NCI-H1417 (cell line): Measurements from ENCODE around the gene SOX8.

ENCODE experiments used
- DNase-seq, 3 experiments: peaks; one replicate each; lab custom pipeline; 2025; lab: John Stamatoyannopoulos, UW

Gene SOX8

DNA sequence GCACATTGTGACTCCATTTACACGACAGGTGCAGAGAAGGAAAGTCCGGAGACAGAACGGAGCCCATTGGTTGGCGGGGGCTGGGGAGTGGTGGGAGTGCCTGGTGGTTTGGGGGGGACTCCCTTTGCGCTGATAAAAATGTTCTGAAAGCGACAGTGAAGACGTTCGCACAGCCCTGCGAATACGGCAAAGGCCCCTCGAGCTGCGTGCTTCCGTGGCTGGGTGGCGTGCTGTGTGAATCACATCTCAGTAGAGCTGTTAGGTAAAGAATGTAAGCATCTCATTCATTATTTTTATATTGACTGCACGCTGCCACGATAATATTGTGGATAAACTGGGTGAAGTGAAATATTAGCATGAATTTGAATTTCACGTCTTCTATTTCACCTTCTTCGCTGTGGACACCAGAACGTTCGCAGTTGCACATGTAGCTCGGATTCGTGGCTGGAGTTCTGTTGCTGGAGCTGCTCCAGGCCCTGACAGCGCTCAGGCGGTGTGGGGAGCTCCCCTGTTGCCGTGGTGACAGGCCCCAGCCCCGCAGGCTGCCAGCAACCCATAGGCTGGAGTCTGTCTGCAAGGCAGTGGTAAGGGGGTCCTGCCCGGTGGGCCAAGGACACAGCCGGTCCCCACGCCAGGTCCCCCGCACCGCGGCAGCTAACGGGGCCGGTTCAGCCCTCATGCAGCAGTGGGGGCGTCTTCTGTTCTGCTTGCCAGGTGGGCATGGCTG, 44.6 kb downstream of the SOX8 start:
- no peak for DNase-seq

DNA sequence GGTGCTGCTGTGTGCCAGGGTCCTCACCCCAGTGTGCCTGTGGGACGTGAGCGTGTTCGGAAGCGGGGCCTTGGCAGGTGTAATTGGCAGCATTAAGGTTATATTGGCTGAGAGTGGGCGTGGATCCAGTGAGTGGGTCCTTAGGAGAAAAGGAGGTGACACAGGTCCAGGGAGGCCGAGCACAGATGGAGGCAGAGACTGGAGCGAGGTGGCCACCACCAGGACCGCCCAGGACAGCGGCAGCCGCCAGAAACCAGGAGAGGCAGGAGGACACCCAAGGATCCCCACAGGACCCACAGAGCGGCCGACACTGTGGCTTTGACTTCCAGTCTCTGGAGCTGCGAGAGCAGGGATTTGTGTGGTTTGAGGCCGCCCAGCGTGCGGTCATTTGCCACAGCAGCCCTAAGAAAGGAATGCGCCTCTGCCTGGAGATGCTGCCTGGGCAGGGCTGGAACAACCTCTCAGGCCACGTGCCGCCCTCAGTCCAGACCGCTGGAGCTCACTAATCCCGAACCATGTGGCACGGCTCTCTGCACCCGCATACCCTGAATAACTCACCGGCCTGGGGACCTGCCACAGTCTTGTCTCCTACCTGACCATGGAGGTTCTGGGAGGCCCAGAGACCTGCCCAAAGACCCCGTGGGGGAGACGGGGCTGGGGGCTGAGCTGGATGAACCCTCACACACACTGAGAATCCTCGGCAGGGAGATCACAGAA, 45.4 kb downstream of the SOX8 start:
- DNase-seq: no peak

DNA sequence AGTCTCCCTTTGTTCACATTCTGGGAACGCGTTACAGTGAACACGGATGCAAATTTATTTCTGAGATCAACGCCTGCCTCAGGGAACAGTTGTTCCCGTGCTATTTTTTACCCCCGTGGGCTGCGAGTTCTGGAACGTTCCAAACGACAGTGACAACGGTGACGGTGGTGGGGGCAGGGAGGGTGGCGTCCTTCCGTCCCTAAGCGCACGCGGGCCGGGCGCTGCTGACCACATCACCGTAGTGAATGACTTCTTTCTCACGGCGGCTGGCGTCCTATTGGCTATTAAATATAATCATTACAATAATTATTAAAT, 45.9 kb downstream of the SOX8 start:
- DNase-seq: no peak

DNA sequence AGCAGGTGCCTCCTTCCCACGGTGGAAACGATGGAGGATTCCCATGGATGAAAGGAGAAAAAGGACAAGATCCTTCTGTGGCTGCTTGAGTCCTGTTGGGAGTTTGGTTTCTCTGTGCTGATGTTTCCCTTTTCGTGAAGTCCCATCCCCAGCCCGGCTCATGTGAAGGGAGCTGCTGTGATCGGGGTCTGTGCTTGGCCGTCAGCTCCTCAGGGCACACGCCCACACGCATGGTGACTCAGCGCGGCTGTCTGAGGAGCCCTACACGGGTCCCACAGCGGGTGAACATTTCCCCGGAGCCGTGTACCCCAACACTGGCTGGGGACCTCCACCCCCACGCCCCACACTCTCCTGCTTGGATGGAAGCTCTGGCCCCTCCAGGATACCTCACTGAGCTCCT, 46.5 kb downstream of the SOX8 start:
- DNase-seq: no peak

DNA sequence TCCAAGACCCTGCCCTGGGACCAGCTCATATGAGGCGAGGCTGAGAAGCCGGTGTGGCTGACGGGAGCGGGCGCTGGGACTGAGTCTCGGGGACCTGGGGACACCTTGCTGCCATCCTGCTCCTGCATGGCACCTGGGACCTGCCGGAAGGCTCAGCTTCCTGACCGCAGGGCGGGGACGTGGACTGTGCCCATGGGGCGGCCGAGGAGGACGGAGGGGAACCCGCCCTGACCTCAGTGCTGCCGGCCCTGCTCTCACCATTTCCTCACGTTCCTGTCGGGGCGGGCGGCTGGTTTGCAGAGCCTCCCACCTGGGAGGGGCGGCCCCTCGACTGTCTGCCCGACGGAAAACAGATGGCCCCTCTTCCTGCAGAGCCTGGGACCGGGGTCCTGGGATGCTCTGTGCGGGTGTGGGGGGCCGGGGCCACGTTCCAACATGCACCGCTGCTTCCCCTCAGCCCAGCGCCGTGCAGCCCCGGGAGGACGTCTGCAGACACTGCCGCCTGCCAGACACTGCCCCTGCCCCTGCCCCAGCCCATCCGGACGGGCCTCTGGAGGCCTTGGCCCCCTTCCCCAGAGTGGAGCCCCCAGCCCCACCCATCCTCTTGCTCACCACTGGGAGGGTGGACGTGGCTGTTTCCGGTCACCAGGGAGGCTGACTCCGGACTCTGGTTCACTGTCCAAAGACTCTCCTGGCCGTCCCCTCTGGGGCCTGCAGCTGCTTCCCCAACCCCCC, 47.1 kb downstream of the SOX8 start:
- no peak for DNase-seq

DNA sequence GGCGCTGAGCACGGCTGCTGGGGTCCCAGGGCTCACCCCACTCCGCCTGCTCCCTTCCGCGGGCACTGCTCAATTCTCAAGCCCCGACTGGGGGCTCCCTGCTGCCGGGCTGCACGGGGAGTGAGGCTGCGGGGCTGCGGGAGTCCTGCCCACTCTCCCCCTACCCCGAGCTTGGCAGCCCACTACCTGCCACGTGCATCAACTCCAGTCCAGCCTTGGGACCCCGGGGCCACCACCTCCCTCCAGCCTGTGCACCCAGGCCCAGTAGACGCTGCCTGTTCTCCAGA, 47.6 kb downstream of the SOX8 start:
- no peak for DNase-seq

DNA sequence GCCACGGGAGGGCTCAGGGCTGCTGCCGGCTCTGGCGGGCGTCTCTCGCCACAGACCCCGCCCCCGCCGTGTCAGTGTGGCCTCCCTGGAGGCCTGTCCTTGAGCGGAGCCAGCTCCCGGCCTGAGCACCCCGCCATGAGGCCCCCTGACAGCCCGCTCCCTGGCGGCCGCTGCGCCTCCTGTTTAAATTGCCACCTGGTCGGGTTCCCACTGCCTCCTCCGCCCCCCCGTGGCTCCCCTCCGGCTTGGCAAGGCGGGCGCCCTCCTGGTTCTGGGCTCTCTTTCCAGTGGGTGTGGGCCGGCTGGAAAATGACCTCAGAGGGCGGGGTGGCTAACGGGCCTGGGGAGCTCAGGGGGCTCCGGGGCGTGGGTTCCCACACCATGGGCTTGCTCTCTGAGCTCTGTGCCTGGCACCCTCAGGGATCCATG, 48.9 kb downstream of the SOX8 start:
- DNase-seq: peak in 2 of 3 experiments; percentile 26 to 47

DNA sequence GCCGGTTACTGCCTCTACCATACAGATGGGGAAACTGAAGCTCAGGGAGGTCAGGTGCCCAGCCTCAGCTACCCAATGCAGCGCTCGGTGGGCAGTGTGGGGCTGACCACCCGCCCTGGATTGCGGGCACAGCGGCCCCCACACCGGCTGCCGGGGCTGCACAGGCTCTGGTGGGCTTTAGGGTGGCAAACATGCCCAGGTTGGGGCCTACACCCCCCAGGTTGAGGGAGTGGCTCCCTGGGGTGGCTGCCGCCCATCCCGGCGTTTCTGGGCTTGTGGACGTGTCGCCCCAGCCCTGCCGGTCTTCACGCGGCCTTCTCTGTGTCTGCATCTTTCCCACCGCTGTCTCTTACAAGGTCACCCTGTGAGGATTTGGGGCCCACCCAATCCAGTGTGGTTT, 50.1 kb downstream of the SOX8 start:
- no peak for DNase-seq

DNA sequence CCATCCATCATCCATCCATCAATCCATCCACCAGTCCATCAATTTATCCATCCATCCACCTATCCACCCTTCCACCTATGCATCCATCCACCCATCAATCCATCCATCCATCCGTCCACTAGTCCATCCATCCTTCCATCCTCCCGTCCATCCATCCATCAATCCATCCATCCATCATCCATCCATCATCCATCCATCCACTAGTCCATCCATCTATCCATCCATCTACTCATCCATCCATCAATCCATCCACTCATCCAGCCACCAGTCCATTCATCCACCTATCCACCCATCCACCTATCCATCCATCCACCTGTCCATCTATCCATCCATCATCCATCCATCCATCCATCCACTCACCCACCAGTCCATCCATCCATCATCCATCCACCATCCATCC, 51.0 kb downstream of the SOX8 start:
- no peak for DNase-seq

DNA sequence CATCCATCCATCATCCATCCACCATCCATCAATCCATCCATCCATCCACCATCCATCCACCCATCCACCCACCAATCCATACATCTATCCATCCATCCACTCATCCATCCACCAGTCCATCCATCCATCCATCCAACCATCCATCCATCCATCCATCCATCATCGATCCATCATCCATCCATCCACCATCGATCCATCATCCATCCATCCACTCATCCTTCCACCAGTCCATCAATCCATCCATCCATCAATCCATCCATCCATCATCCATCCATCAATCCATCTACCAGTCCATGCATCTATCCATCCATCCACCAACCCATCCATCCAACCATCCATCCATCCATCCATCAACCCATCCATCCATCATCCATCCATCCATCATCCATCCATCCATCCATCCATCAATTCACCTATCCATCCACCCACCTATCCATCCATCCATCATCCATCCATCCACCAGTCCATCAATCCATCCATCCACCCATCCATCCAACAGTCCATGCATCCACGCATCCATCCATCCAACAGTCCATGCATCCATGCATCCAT, 51.6 kb downstream of the SOX8 start:
- no peak for DNase-seq

DNA sequence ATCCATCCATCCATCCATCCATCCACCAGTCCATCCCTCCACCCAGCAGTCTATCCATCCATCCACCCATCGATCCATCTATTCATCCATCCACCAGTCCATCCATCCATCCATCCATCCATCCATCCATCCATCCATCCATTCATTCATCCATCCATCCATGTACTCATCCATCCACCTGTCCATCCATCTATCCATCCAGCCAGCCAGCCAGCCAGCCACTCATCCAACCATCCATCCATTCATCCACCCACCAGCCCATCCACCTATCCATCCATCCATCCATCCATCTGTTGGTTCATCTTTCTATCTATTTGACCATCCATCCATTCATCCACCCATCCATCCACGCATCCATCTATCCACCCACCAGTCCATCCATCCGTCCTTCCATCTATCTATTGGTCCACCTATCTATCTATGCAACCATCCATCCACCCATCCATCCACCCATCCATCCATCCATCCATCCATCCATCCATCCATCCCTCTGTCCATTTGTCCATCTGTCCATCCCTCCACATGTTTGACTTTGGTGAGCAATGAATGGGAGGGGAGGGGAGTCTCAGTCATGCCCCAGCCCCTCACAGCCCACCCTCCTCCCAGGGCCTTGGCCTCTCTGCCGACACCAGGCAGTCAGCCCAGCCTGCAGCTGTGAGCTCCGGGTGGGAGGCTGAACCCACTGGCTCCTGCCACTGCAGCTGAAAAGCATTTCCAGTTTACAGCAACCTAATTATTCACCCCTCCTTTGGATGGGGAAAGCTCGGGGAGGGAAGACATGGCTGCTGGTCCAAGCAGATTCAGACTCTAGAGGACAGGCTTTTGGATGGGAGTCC, 52.9 kb downstream of the SOX8 start:
- no peak for DNase-seq

DNA sequence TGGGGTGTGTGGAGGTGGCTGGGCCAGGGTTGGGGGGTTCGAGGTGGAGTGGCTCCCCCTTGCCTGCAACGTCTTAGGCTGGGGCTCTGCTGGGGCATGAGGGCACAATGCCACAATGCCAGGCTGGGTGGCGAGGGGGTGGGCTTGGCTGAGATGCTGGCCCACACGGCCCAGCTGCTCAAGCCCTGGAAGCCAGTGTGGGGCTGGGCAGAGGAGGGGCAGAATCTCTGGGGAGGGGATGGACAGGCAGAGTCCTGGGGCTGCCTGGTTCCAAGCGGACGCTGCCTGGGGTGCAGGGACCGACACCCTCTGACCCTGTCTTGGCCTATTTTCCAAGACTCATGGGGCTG, 53.5 kb downstream of the SOX8 start:
- no peak for DNase-seq

DNA sequence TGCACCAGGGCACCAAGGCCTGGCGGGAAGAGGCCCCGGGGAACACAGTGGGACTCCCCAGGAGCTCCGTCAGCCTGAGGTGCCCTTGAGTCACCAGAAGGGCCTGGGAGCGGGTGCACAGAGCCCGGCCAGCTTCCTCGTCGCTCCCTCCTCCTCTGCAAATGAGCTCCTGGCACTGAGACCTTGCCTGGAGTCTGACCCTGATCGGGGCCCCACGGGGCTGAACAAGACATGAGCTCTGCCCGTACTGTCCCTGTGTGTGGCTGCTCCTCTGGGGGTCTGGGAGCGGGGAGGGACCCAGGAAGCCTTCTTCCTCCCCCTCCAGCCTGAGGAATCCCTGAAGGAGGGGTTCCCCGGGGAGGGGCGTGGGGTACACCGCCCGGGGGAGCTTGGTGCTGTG, 54.6 kb downstream of the SOX8 start:
- no peak for DNase-seq
